Bronchial epithelial cell (primary cell): ENCODE measurements around the gene ARHGAP22. TPM values are rescaled to one million over a fixed set of nuclear protein-coding genes. Genes with fewer than 3 reads are reported as not detected.

Experiments used
- DNase-seq: peaks from one replicate; pipeline ENCODE4 v3.0.0-alpha.2; 2010; ENCODE audit warnings: low read depth
- FAIRE-seq: peaks from 2 replicates; lab custom pipeline; 2011; peaks lifted over from hg19 to GRCh38; lab: Jason Lieb, UNC
- H3K27me3 ChIP-seq: 2 replicates; pipeline ENCODE4 v1.5.1; 2011; ENCODE audit warnings: low read length; ENCODE audit not compliant: control insufficient read depth, insufficient read depth
- H3K36me3 ChIP-seq: 2 replicates; pipeline ENCODE4 v1.5.1; 2011; ENCODE audit warnings: low read length; ENCODE audit not compliant: control insufficient read depth, insufficient read depth
- H3K4me3 ChIP-seq: 2 replicates; pipeline ENCODE4 v1.5.1; 2011; ENCODE audit warnings: mild to moderate bottlenecking, low read depth, low read length, control low read depth
- CTCF ChIP-seq: IDR thresholded peaks from 2 replicates; pipeline ENCODE4 v1.5.1; 2011; ENCODE audit warnings: mild to moderate bottlenecking, moderate library complexity, low read length, control low read depth, inconsistent platforms; ENCODE audit not compliant: insufficient read depth, severe bottlenecking
- total RNA-seq: library from RNA; depleted of rRNA; stranded (reverse); fragments of >200 nt; gene quantifications from 2 replicates; pipeline ENCODE4 v1.2.1, GENCODE V29; 2014

The ARHGAP22 gene
- total RNA-seq, 1 donor from 2014 or later = 9.0 TPM

- H3K27me3 ChIP-seq = no peaks in the 10 kb centered on the region
- DNase-seq (peak; percentile 37), FAIRE-seq (no peak)
- no peak overlapping the region for H3K4me3 ChIP-seq
- H3K36me3 ChIP-seq = no peaks in the 10 kb centered on the region
- TF ChIP-seq CTCF = no peak
Observed at GRCh38 chr10:48496831-48497779, 107.8 kb downstream of the ARHGAP22 start.

GRCh38 chr10:48496105-48496830, 108.6 kb downstream of the ARHGAP22 start:
- Histone ChIP-seq H3K36me3 (no peaks in the 10 kb centered on the region), H3K4me3 (no peak overlapping the region), H3K27me3 (no peaks in the 10 kb centered on the region)
- DNase-seq = no peak
- no peak for TF ChIP-seq CTCF
- no peak for FAIRE-seq

- H3K4me3 ChIP-seq = no peak overlapping the region
- H3K27me3 ChIP-seq = no peaks in the 10 kb centered on the region
- FAIRE-seq (no peak), DNase-seq (no peak)
- no peak for TF ChIP-seq CTCF
- no peaks in the 10 kb centered on the region for H3K36me3 ChIP-seq
Observed at GRCh38 chr10:48495282-48496045, 109.4 kb downstream of the ARHGAP22 start.

GRCh38 chr10:48494611-48495010, 110.3 kb downstream of the ARHGAP22 start:
- TF ChIP-seq CTCF = no peak
- no peaks in the 10 kb centered on the region for H3K36me3 ChIP-seq
- no peak for FAIRE-seq
- no peaks in the 10 kb centered on the region for H3K27me3 ChIP-seq
- DNase-seq = no peak
- no peak overlapping the region for H3K4me3 ChIP-seq

DNA sequence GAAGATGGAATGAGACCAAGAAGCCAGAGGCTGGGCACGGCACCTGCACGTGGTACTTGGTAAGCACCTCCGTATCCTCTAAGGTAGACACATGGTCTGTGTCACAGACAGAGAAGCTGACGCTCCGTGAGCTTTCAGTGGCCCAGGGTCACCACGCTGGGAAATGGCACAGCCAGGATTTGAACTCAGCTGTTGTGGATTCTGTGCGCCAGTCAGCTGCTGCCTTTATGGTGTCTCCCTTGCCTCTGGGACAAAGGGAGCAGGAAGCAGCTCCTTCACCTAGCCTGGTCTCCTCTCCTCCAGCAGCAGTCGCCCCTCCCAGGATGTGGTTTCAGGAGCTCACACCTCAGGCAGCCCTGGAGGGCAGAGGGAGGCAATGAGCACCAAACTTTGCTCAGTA, 110.8 kb downstream of the ARHGAP22 start:
- Histone ChIP-seq H3K4me3 (no peak overlapping the region), H3K36me3 (no peaks in the 10 kb centered on the region), H3K27me3 (no peaks in the 10 kb centered on the region)
- no peak for TF ChIP-seq CTCF
- DNase-seq (no peak), FAIRE-seq (no peak)
